ENCODE results near the gene OR2AG1. TPM values are rescaled to one million over a fixed set of nuclear protein-coding genes. Genes with fewer than 3 reads are reported as not detected.

OR2AG1 gene
- total and polyA plus RNA-seq, 2 experiments from 2014 or later, result not detected

GRCh38 chr11:6736495-6737121 lies 46.2 kb upstream of the OR2AG1 start:
- no peaks in the 10 kb centered on the region for H3K79me2 ChIP-seq (ENCODE audit: insufficient read depth)
- H3K27me3 ChIP-seq (replicated peaks; ENCODE audit: insufficient read depth), result no peaks in the 10 kb centered on the region
- no peak overlapping the region for H3K4me3 ChIP-seq
- no peaks in the 10 kb centered on the region for H3K9me2 ChIP-seq (ENCODE audit: insufficient read depth)
- no peak overlapping the region for H2AFZ ChIP-seq
- no peak overlapping the region for H3K4me2 ChIP-seq (ENCODE audit: unreplicated experiment)
- peaks cover 7% of the 10 kb centered on the region; the same call in 1 of the 2 replicates for H3K4me1 ChIP-seq (ENCODE audit: insufficient read depth)
- no peaks in the 10 kb centered on the region for H4K20me1 ChIP-seq (ENCODE audit: insufficient read depth)
- no peaks in the 10 kb centered on the region for H3F3A ChIP-seq (ENCODE audit: insufficient read depth)
- DNase-seq, result peak; percentile 15
- H3K9ac ChIP-seq, result no peak overlapping the region
- H3K9me3 ChIP-seq (ENCODE audit: low read depth), result no peaks in the 10 kb centered on the region
- in situ Hi-C loops (cut with MboI), result no loop called here
- H3K36me3 ChIP-seq (ENCODE audit: low read depth), result no peaks in the 10 kb centered on the region
- TF ChIP-seq EZH2phosphoT487 (IDR thresholded peaks at IDR 0.05; ENCODE audit: insufficient read depth, low read depth), result no peak
- no peak for TF ChIP-seq EZH2 (IDR thresholded peaks at IDR 0.05; ENCODE audit: insufficient read depth, poor library complexity, severe bottlenecking)
- WGBS, 2 experiments (ENCODE audit: low coverage in 1 of 2, low lambda C conversion rate in 2 of 2, missing lambda C conversion rate in 2 of 2), result 49 to 69% methylated on average over 3 of the region's 3 CpGs
- no peak overlapping the region for H3K27ac ChIP-seq

GRCh38 chr11:6737872-6738466 lies 44.9 kb upstream of the OR2AG1 start:
- H3K4me3 ChIP-seq, result no peak overlapping the region
- H3K27ac ChIP-seq, result no peak overlapping the region
- no peak overlapping the region for H3K9ac ChIP-seq
- no peaks in the 10 kb centered on the region for H3K9me2 ChIP-seq (ENCODE audit: insufficient read depth)
- no peaks in the 10 kb centered on the region for H4K20me1 ChIP-seq (ENCODE audit: insufficient read depth)
- TF ChIP-seq EZH2 (IDR thresholded peaks at IDR 0.05; ENCODE audit: insufficient read depth, poor library complexity, severe bottlenecking) (no peak), EZH2phosphoT487 (IDR thresholded peaks at IDR 0.05; ENCODE audit: insufficient read depth, low read depth) (no peak)
- no peaks in the 10 kb centered on the region for H3K27me3 ChIP-seq (replicated peaks; ENCODE audit: insufficient read depth)
- no peaks in the 10 kb centered on the region for H3K79me2 ChIP-seq (ENCODE audit: insufficient read depth)
- H3K4me1 ChIP-seq (ENCODE audit: insufficient read depth), result peaks cover 7% of the 10 kb centered on the region; the same call in 1 of the 2 replicates
- no peak overlapping the region for H3K4me2 ChIP-seq (ENCODE audit: unreplicated experiment)
- WGBS, 2 experiments (ENCODE audit: low coverage in 1 of 2, low lambda C conversion rate in 2 of 2, missing lambda C conversion rate in 2 of 2), result 7 to 9% methylated on average over 2 of the region's 2 CpGs
- peak; percentile 59 for DNase-seq
- no peaks in the 10 kb centered on the region for H3F3A ChIP-seq (ENCODE audit: insufficient read depth)
- no peak overlapping the region for H2AFZ ChIP-seq
- no peaks in the 10 kb centered on the region for H3K36me3 ChIP-seq (ENCODE audit: low read depth)
- no peaks in the 10 kb centered on the region for H3K9me3 ChIP-seq (ENCODE audit: low read depth)
- in situ Hi-C loops (cut with MboI), result no loop called here

- 86 to 100% methylated on average over 1 of the region's 1 CpG for WGBS, 2 experiments (ENCODE audit: low coverage in 1 of 2, low lambda C conversion rate in 2 of 2, missing lambda C conversion rate in 2 of 2)
- Histone ChIP-seq H3K27me3 (replicated peaks; ENCODE audit: insufficient read depth) (no peaks in the 10 kb centered on the region), H3K27ac (no peak overlapping the region), H3K4me2 (ENCODE audit: unreplicated experiment) (no peak overlapping the region), H3K9me3 (ENCODE audit: low read depth) (no peaks in the 10 kb centered on the region), H3K9ac (no peak overlapping the region), H2AFZ (no peak overlapping the region), H3F3A (ENCODE audit: insufficient read depth) (no peaks in the 10 kb centered on the region), H3K36me3 (ENCODE audit: low read depth) (no peaks in the 10 kb centered on the region), H3K9me2 (ENCODE audit: insufficient read depth) (no peaks in the 10 kb centered on the region), H3K4me1 (ENCODE audit: insufficient read depth) (peaks cover 7% of the 10 kb centered on the region; the same call in 1 of the 2 replicates), H3K4me3 (no peak overlapping the region), H3K79me2 (ENCODE audit: insufficient read depth) (no peaks in the 10 kb centered on the region), H4K20me1 (ENCODE audit: insufficient read depth) (no peaks in the 10 kb centered on the region)
- in situ Hi-C loops (cut with MboI), result no loop called here
- TF ChIP-seq EZH2phosphoT487 (IDR thresholded peaks at IDR 0.05; ENCODE audit: insufficient read depth, low read depth), result no peak
- no peak for DNase-seq
Observed at GRCh38 chr11:6738590-6738989, 44.2 kb upstream of the OR2AG1 start.

- Histone ChIP-seq H3K4me3 (no peak overlapping the region), H3K27ac (no peak overlapping the region), H3K9ac (no peak overlapping the region), H3K9me2 (ENCODE audit: insufficient read depth) (no peaks in the 10 kb centered on the region), H3K36me3 (ENCODE audit: low read depth) (no peaks in the 10 kb centered on the region), H3K79me2 (ENCODE audit: insufficient read depth) (no peaks in the 10 kb centered on the region), H3K4me1 (ENCODE audit: insufficient read depth) (no peaks in the 10 kb centered on the region), H3K4me2 (ENCODE audit: unreplicated experiment) (no peak overlapping the region), H3K9me3 (ENCODE audit: low read depth) (no peaks in the 10 kb centered on the region), H3F3A (ENCODE audit: insufficient read depth) (no peaks in the 10 kb centered on the region), H4K20me1 (ENCODE audit: insufficient read depth) (no peaks in the 10 kb centered on the region), H3K27me3 (replicated peaks; ENCODE audit: insufficient read depth) (no peaks in the 10 kb centered on the region), H2AFZ (no peak overlapping the region)
- DNase-seq, result no peak
- in situ Hi-C loops (cut with MboI), result no loop called here
- TF ChIP-seq EZH2 (IDR thresholded peaks at IDR 0.05; ENCODE audit: insufficient read depth, poor library complexity, severe bottlenecking), result no peak
- TF ChIP-seq EZH2phosphoT487 (IDR thresholded peaks at IDR 0.05; ENCODE audit: insufficient read depth, low read depth), result no peak
- WGBS, 2 experiments (ENCODE audit: low coverage in 1 of 2, low lambda C conversion rate in 2 of 2, missing lambda C conversion rate in 2 of 2), result 58 to 66% methylated on average over 7 of the region's 7 CpGs
Observed at GRCh38 chr11:6742260-6742659, 40.6 kb upstream of the OR2AG1 start.

Data from GM23248 (cell line).